Mammary epithelial cell (primary cell): ENCODE results near the gene OXCT2.

Experiments used
- CTCF ChIP-seq, 2 donors: IDR thresholded peaks in 1 of 2; conservative IDR thresholded peaks in 1 of 2; 2 replicates each; pipeline ENCODE4 v1.5.1; 2011 to 2012; ENCODE audit warnings: inconsistent platforms in 2 of 2, low read length in 2 of 2, mild to moderate bottlenecking in 2 of 2, control low read depth in 1 of 2, low read depth in 1 of 2; ENCODE audit not compliant: insufficient read depth in 1 of 2; ENCODE audit errors: extremely low read depth in 1 of 2
- EZH2 ChIP-seq: IDR thresholded peaks from 2 replicates; pipeline ENCODE4 v1.6.1; 2012; ENCODE audit warnings: low read length, inconsistent platforms, borderline replicate concordance

GRCh38 chr1:39729842-39730241 is 41.3 kb downstream of the OXCT2 start:
- TF ChIP-seq CTCF (conservative IDR thresholded peaks at IDR 0.05 in 1 of 2, IDR thresholded peaks at IDR 0.05 in 1 of 2; ENCODE audit: extremely low read depth in 1 of 2, insufficient read depth in 1 of 2, low read depth in 1 of 2, low read length in 2 of 2) (no peak), EZH2 (no peak)
